Stimulated activated CD8-positive, alpha-beta memory T cell treated with anti-CD3 and anti-CD28 coated beads, Interleukin-12 subunit alpha, Interleukin-12 subunit beta, amount 100 ng/mL, for 1 hour (primary cell): ENCODE measurements around the gene RECQL.
"Not testable (repeated sequence)": the region's sequence is repeated elsewhere in the genome, so short reads cannot be mapped to it uniquely, and the experiment has no call there.

Experiments
- DNase-seq: peaks from one replicate; pipeline ENCODE4 v3.0.0-alpha.2; 2020; ENCODE audit warnings: low read depth

RECQL gene

GRCh38 chr12:21428241-21428640 lies 73.2 kb downstream of the RECQL start:
- no peak for DNase-seq

DNA sequence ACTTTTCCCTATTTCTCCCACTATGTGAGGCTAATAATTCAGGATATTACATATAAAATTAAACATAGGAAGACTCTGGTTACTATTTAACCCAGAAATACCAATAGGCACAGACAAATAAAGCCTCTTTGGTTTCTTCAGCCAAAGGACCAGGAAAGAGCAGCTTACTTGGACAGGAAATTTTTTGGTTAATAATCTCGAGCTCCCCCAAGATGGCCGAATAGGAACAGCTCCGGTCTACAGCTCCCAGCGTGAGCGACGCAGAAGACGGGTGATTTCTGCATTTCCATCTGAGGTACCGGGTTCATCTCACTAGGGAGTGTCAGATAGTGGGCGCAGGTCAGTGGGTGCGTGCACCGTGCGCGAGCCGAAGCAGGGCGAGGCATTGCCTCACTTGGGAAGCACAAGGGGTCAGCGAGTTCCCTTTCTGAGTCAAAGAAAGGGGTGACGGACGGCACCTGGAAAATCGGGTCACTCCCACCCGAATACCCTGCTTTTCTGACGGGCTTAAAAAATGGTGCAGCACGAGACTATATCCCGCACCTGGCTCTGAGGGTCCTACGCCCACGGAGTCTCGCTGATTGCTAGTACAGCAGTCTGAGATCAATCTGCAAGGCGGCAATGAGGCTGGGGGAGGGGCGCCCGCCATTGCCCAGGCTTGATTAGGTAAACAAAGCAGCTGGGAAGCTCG lies 82.3 kb downstream of the RECQL start:
- DNase-seq, result not testable (repeated sequence)
